HG02870 (cell line): ENCODE results near the gene CTSF.
"Not testable (repeated sequence)": the region's sequence is repeated elsewhere in the genome, so short reads cannot be mapped to it uniquely, and the experiment has no call there.

Experiments
- ATAC-seq: cut with Tn5 transposase; IDR thresholded peaks from one replicate; pipeline ENCODE4 v1.9.1; 2021; ENCODE audit warnings: mild to moderate bottlenecking, moderate library complexity; ENCODE audit not compliant: unreplicated experiment

CTSF gene

GRCh38 chr11:66559866-66560676 lies 8.3 kb downstream of the CTSF start:
- no peak for ATAC-seq

- ATAC-seq: no peak
Measured at GRCh38 chr11:66559142-66559865, 9.1 kb downstream of the CTSF start.

GRCh38 chr11:66557733-66558326 lies 10.6 kb downstream of the CTSF start:
- ATAC-seq: no peak

- ATAC-seq: no peak
Measured at GRCh38 chr11:66556086-66556485, 12.3 kb downstream of the CTSF start.

- ATAC-seq: no peak
Measured at GRCh38 chr11:66555416-66555815, 13.0 kb downstream of the CTSF start.

GRCh38 chr11:66554602-66555001 lies 13.8 kb downstream of the CTSF start:
- ATAC-seq: no peak

GRCh38 chr11:66550887-66551286 lies 17.5 kb downstream of the CTSF start:
- no peak for ATAC-seq

GRCh38 chr11:66549696-66550095 lies 18.7 kb downstream of the CTSF start:
- no peak for ATAC-seq

GRCh38 chr11:66548774-66549630 lies 19.4 kb downstream of the CTSF start:
- no peak for ATAC-seq

- ATAC-seq: no peak
Measured at GRCh38 chr11:66548041-66548440, 20.4 kb downstream of the CTSF start.

GRCh38 chr11:66547662-66548009 lies 20.8 kb downstream of the CTSF start:
- ATAC-seq: no peak

- ATAC-seq: no peak
Measured at GRCh38 chr11:66546966-66547661, 21.3 kb downstream of the CTSF start.

- no peak for ATAC-seq
Measured at GRCh38 chr11:66546368-66546965, 21.9 kb downstream of the CTSF start, which contains the start of gene ACTN3. ACTN3 (plus strand) TSS chr11:66546903; CDS start chr11:66546938, 35 bp downstream.

GRCh38 chr11:66545701-66546367 lies 22.6 kb downstream of the CTSF start, which contains the start of gene ZDHHC24:
ZDHHC24 (minus strand) TSS chr11:66546048; CDS start chr11:66546003, 45 bp downstream.
- ATAC-seq: peak; percentile 86

GRCh38 chr11:66544952-66545351 lies 23.5 kb downstream of the CTSF start:
- not testable (repeated sequence) for ATAC-seq

- ATAC-seq: no peak
Measured at GRCh38 chr11:66543263-66544107, 24.9 kb downstream of the CTSF start.

- no peak for ATAC-seq
Measured at GRCh38 chr11:66542362-66542761, 26.0 kb downstream of the CTSF start.

GRCh38 chr11:66541892-66542291 lies 26.5 kb downstream of the CTSF start:
- no peak for ATAC-seq
